Body of pancreas (tissue), 4 donors: ENCODE results near the gene ATG4B. TPM values are rescaled to one million over a fixed set of nuclear protein-coding genes. Genes with fewer than 3 reads are reported as not detected.

Experiments used
- ATAC-seq: fragments of 150-250 bp; one replicate; pipeline ENCODE4 v1.9.1; 2016
- DNase-seq, 4 donors: peaks; one replicate each; pipeline ENCODE4 v3.0.0-alpha.2; 2019
- H3K27ac ChIP-seq, 4 donors: fragments of 200-600 bp; sonication (generic); 1 replicate in 3 of 4; 2 replicates in 1 of 4; pipeline versions ENCODE4 v1.5.1 to v1.6.1; 2016 to 2019; ENCODE audit warnings: mild to moderate bottlenecking in 1 of 4, mixed read lengths in 1 of 4, moderate library complexity in 1 of 4
- H3K27me3 ChIP-seq, 2 donors: fragments of 200-600 bp; sonication (generic); one replicate each; pipeline ENCODE4 v1.6.0; 2016; ENCODE audit warnings: mild to moderate bottlenecking in 1 of 2
- H3K36me3 ChIP-seq, 2 donors: fragments of 200-600 bp; sonication (generic); replicated peaks in 1 of 2; 2 replicates each; pipeline ENCODE4 v1.5.1; 2016; ENCODE audit warnings: low read depth in 2 of 2; ENCODE audit not compliant: insufficient read depth in 1 of 2
- H3K4me1 ChIP-seq: fragments of 200-600 bp; sonication (generic); one replicate; pipeline ENCODE4 v1.6.0; 2016
- H3K4me3 ChIP-seq, 2 donors: fragments of 200-600 bp; sonication (generic); 1 replicate in 1 of 2; 2 replicates in 1 of 2; pipeline ENCODE4 v1.5.1; 2016 to 2019
- H3K9me3 ChIP-seq, 3 donors: fragments of 200-600 bp; sonication (generic); 1 replicate in 2 of 3; 2 replicates in 1 of 3; pipeline ENCODE4 v1.5.1; 2016
- POLR2A ChIP-seq, 3 donors: fragments of 450-650 bp; IDR thresholded peaks; one replicate each; pipeline ENCODE4 v1.6.1; 2016; ENCODE audit warnings: antibody characterized with exemption in 3 of 3, mild to moderate bottlenecking in 2 of 3
- WGBS, 2 donors: methylation state at CpG; one replicate each; pipeline ENCODE4 v1.1.5; 2017; 5-methylcytosine and 5-hydroxymethylcytosine counted together
- intact Hi-C: fragments of 100-400 bp; cut with DNase I; formaldehyde crosslinking; loops from one replicate; pipeline ENCODE4 v1.15.1; 2023
- total RNA-seq, 2 donors: library from RNA; depleted of rRNA; stranded (reverse); fragments of >200 nt; gene quantifications; one replicate each; pipeline ENCODE4 v1.1.0, GENCODE V29; 2016
- TF ChIP-seq, protein P1 (sequence below), 7 experiments: fragments of 450-650 bp in 4 of 7; fragments of 200-600 bp in 3 of 7; sonication (generic) in 3 of 7; IDR thresholded peaks; one replicate each; pipeline ENCODE4 v1.5.1; 2016 to 2019; ENCODE audit warnings: antibody characterized with exemption in 7 of 7

The ATG4B gene
- total RNA-seq, 2 donors from 2014 or later = 27.5 to 54.4 TPM

DNA sequence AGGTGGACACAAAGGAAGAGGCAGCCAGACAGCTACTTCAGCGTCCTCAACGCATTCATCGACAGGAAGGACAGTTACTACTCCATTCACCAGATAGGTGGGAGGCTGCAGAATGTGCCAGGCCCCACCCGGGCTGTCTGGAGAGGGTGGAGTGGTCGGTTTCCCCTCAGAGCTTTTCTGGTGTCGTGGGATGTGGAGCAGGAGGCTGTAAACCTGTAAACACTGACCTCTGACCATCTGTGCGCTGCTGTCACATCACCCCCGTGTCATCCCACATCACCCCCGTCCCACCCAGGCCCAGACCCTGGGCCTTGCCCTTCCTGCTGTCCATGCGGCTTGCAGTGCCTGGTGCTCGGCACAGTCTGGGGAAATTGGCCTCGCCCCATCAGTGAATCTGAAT is 17.1 kb downstream of the ATG4B start:
- TF ChIP-seq POLR2A (IDR thresholded peaks at IDR 0.05) = no peak
- TF ChIP-seq, protein P1, sequence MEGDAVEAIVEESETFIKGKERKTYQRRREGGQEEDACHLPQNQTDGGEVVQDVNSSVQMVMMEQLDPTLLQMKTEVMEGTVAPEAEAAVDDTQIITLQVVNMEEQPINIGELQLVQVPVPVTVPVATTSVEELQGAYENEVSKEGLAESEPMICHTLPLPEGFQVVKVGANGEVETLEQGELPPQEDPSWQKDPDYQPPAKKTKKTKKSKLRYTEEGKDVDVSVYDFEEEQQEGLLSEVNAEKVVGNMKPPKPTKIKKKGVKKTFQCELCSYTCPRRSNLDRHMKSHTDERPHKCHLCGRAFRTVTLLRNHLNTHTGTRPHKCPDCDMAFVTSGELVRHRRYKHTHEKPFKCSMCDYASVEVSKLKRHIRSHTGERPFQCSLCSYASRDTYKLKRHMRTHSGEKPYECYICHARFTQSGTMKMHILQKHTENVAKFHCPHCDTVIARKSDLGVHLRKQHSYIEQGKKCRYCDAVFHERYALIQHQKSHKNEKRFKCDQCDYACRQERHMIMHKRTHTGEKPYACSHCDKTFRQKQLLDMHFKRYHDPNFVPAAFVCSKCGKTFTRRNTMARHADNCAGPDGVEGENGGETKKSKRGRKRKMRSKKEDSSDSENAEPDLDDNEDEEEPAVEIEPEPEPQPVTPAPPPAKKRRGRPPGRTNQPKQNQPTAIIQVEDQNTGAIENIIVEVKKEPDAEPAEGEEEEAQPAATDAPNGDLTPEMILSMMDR (IDR thresholded peaks at IDR 0.05) = no peak
- intact Hi-C loops = no loop called here
- H3K4me1 ChIP-seq = peaks cover 8% of the 10 kb centered on the region
- ATAC-seq = no peak
- H3K27me3 ChIP-seq = no peaks in the 10 kb centered on the region
- peaks cover 9 to 14% of the 10 kb centered on the region in 2 donors for H3K36me3 ChIP-seq
- H3K9me3 ChIP-seq = no peaks in the 10 kb centered on the region
- H3K27ac ChIP-seq = no peak overlapping the region
- no peak for DNase-seq
- H3K4me3 ChIP-seq = no peak overlapping the region
- WGBS, 2 donors = 92 to 93% methylated on average over 12 of the region's 12 CpGs

DNA sequence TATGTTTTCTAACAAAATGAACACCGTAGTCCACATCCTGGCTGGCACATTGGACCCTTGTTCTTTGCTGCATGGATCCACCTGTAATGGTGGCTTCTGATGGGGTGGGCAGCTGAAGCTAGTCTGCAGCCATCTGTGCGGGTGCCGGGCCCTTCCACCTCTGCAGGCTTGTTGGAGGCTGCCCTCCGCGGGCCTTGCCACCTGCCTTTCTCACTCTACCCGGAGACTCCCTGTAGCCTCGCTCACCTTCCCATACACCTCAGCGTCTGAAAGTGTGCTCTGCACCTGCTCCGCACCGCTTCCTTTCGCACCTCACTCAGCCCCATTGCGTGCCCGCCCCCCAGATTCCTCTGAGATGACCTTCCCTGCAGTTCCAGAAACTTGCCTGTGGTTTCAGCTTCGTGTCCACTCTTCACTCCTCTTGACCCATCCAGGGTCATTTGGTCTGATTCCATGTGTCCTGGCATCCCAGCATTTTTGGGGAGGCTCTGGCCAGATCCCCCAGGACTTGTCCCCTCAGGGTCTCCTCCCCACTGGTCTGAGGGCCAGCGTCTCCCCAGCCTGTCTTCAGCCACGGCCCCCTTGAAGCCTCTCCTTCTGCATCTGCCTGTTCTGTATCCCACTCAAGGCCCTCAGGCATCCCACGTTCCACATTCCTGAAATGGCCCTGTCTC is 18.2 kb downstream of the ATG4B start:
- intact Hi-C loops = no loop called here
- WGBS, 2 donors = 89 to 96% methylated on average over 16 of the region's 17 CpGs
- no peak for DNase-seq

DNA sequence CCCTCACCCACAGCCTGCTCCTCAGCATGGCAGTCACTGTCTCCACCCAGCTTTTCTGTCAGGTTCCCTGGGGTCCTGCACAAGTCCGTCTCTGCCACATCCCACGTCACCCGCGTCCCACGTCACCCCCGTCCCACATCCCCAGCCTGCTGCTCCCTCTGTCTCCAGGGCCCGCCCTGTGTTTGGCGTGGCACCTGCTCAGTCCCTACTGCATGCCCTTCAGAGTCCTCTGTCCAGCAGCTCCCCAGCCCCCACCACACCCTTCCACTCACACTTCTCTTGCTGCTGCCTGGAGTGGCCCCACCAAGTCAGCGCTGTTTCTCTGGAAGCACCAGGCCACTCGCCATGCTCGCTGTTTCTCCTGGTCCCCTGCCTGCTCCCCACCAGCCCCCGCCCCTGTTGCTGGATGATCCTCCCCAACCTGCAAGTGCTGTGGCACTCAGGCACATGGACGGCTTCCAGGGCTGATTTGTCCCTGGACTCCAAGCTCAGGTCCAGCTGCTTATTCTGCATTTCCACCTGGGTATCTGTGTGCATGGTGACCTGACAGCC is 18.8 kb downstream of the ATG4B start:
- H3K9me3 ChIP-seq = no peaks in the 10 kb centered on the region
- H3K4me1 ChIP-seq = peaks cover 19% of the 10 kb centered on the region
- intact Hi-C loops = no loop called here
- no peak for DNase-seq
- WGBS, 2 donors = 93 to 94% methylated on average over 10 to 13 of the region's 13 CpGs
- H3K36me3 ChIP-seq = peaks cover 9 to 14% of the 10 kb centered on the region in 2 donors
- no peak for ATAC-seq
- TF ChIP-seq, protein P1 (IDR thresholded peaks at IDR 0.05) = no peak
- TF ChIP-seq POLR2A (IDR thresholded peaks at IDR 0.05) = no peak
- no peak overlapping the region for H3K4me3 ChIP-seq
- H3K27me3 ChIP-seq = no peaks in the 10 kb centered on the region
- no peak overlapping the region for H3K27ac ChIP-seq

More for the DNA sequence above, 18.2 kb downstream of the ATG4B start:
- TF ChIP-seq, protein P1 (IDR thresholded peaks at IDR 0.05) = no peak
- no peak for TF ChIP-seq POLR2A (IDR thresholded peaks at IDR 0.05)
- no peak overlapping the region for H3K4me3 ChIP-seq
- H3K36me3 ChIP-seq = peaks cover 9 to 14% of the 10 kb centered on the region in 2 donors
- no peak overlapping the region for H3K27ac ChIP-seq
- no peaks in the 10 kb centered on the region for H3K9me3 ChIP-seq
- peaks cover 13% of the 10 kb centered on the region for H3K4me1 ChIP-seq
- no peak for ATAC-seq
- H3K27me3 ChIP-seq = no peaks in the 10 kb centered on the region

DNA sequence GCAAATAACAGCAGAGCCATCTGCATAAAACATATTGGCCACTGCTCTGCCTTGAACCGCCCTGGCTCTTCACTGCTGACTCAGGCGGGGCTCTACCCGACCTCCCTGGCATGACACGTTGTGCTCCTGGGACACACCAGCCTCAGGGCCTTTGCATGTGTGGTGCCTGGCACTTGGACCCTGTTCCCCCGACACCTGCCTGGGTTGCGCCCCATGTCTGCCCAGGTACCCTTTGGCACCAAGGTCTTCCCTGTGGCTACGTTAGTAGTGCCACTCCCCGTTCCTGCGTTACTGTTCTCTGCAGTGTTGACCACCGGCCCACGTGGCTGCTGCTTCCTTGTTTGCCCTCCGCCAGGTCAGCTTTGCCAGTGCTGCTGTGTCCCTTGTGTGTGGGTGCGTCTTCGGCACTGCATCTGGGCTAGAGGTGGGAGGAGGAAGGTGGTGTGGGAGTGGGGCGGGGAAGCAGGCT is 20.3 kb downstream of the ATG4B start:
- Histone ChIP-seq H3K4me3 (no peak overlapping the region), H3K36me3 (peaks cover 9 to 10% of the 10 kb centered on the region in 2 donors), H3K27ac (no peak overlapping the region), H3K9me3 (no peaks in the 10 kb centered on the region), H3K4me1 (peaks cover 23% of the 10 kb centered on the region), H3K27me3 (no peaks in the 10 kb centered on the region)
- TF ChIP-seq, protein P1 (IDR thresholded peaks at IDR 0.05) = no peak
- no peak for TF ChIP-seq POLR2A (IDR thresholded peaks at IDR 0.05)
- intact Hi-C loops = no loop called here
- DNase-seq (no peak), ATAC-seq (no peak)
- 93 to 94% methylated on average over 8 to 14 of the region's 15 CpGs for WGBS, 2 donors
